Measurements from ENCODE around the gene SFTPB.

The SFTPB gene

DNA sequence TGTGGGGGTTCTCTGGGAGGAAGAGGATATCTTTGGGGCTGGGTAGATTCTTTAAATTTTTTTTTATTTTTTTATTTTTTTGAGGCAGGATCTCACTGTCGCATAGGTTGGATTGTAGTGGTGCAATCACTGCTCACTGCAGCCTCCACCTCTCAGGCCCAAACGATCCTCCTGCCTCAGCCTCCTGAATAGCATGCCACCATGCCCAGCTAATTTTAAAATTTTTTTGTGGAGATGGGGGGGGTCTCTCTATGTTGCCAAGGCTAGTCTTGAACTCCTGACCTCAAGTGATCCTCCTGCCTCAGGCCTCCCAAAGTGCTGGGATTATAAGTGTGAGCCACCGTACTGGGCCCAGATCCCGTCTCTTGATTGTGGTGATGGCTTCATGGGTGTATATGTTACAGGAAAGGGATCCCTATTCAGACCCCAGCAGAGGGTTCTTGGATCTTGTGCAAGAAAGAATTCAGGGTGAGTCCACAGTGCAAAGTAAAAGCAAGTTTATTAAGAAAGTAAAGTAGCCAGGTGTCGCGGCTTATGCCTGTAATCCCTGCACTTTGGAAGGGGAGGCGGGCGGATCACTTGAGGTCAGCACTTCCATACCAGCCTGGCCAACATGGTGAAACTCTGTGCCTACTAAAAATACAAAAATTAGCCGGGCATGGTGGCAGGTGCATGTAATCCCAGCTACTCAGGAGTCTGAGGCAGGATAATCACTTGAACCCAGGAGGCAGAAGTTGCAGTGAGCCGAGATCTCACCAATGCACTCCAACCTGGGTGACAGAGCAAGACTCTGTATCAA is 54.1 kb downstream of the SFTPB start:
- CTCF ChIA-PET, result interaction anchor here (0.6 kb wide), 1 partner anchor 37 kb away, joined by 4 read pairs; the partner anchor contains the start of gene VAMP8
- POLR2A ChIA-PET, result interaction anchor here (0.6 to 3.7 kb wide), 3 partner anchors 19 to 55 kb away, joined by 3 to 15 read pairs (median 3); partner anchors contain the start of gene RNF181

GRCh38 chr2:85611705-85612587 is 56.1 kb downstream of the SFTPB start, which contains the start of gene C2orf68:
TSS of gene C2orf68 (minus strand) at chr2:85612066. CDS start at chr2:85611984, 82 bp downstream.
- CTCF ChIA-PET, result interaction anchor here (1.0 kb wide), 1 partner anchor 16 kb away, joined by 3 read pairs; the partner anchor contains the start of gene RNF181
- TF ChIP-seq TARDBP (IDR thresholded peaks at IDR 0.05) (no peak), ELF4 (IDR thresholded peaks at IDR 0.05) (peak; percentile 82), SP1 (IDR thresholded peaks at IDR 0.05) (no peak), L3MBTL2 (conservative IDR thresholded peaks at IDR 0.05) (peak; percentile 77), SUZ12 (IDR thresholded peaks at IDR 0.05) (no peak)
- TF ChIP-seq, protein P1, sequence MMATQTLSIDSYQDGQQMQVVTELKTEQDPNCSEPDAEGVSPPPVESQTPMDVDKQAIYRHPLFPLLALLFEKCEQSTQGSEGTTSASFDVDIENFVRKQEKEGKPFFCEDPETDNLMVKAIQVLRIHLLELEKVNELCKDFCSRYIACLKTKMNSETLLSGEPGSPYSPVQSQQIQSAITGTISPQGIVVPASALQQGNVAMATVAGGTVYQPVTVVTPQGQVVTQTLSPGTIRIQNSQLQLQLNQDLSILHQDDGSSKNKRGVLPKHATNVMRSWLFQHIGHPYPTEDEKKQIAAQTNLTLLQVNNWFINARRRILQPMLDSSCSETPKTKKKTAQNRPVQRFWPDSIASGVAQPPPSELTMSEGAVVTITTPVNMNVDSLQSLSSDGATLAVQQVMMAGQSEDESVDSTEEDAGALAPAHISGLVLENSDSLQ (IDR thresholded peaks at IDR 0.05), result no peak
- DNase-seq (ENCODE audit: extremely low spot score), result peak; percentile 91

More for the DNA sequence above, 54.1 kb downstream of the SFTPB start:
- TF ChIP-seq FOXA1 (IDR thresholded peaks at IDR 0.05) (no peak), L3MBTL2 (conservative IDR thresholded peaks at IDR 0.05) (no peak), BHLHE40 (IDR thresholded peaks at IDR 0.05; ENCODE audit: borderline replicate concordance) (no peak), HDGF (IDR thresholded peaks at IDR 0.05; ENCODE audit: borderline replicate concordance) (no peak), SP1 (IDR thresholded peaks at IDR 0.05) (no peak), ARNT (IDR thresholded peaks at IDR 0.05) (no peak)
- TF ChIP-seq, protein P1 (IDR thresholded peaks at IDR 0.05), result no peak
- no peak for DNase-seq (ENCODE audit: extremely low spot score)

GRCh38 chr2:85611217-85611704 is 56.7 kb downstream of the SFTPB start:
- ChIA-PET CTCF (interaction anchor here (0.6 to 1.0 kb wide), 2 partner anchors 15 to 980 kb away, joined by 3 to 4 read pairs; partner anchors contain the start of gene RNF181), POLR2A (interaction anchor here (0.6 to 1.5 kb wide), 23 partner anchors 10 to 334 kb away, joined by 3 to 30 read pairs (median 4); partner anchors contain the start of genes GGCX, MAT2A, RNF181 and SH2D6)
- no peak for TF ChIP-seq ELF4 (IDR thresholded peaks at IDR 0.05)
- TF ChIP-seq NFRKB (IDR thresholded peaks at IDR 0.05), result no peak
- TF ChIP-seq CTBP1 (IDR thresholded peaks at IDR 0.05; ENCODE audit: borderline replicate concordance), result no peak
- TF ChIP-seq FOXM1 (IDR thresholded peaks at IDR 0.05; ENCODE audit: borderline replicate concordance), result no peak
- no peak for TF ChIP-seq L3MBTL2 (conservative IDR thresholded peaks at IDR 0.05)
- no peak for TF ChIP-seq ZNF384 (IDR thresholded peaks at IDR 0.05)

More at GRCh38 chr2:85611705-85612587, 56.1 kb downstream of the SFTPB start, which contains the start of gene C2orf68:
- POLR2A ChIA-PET, result interaction anchor here (0.6 to 1.5 kb wide), 24 partner anchors 9 to 335 kb away, joined by 3 to 30 read pairs (median 4); partner anchors contain the start of genes GGCX, MAT2A, RNF181 and SH2D6

More at GRCh38 chr2:85611217-85611704, 56.7 kb downstream of the SFTPB start:
- DNase-seq (ENCODE audit: extremely low spot score), result peak; percentile 28
